ENCODE results near the gene TCEAL9.
A peak's percentile ranks its signal among the peaks of the same experiment; 100 is the strongest.

Gene TCEAL9

GRCh38 chrX:103376979-103377324, 20.6 kb downstream of the TCEAL9 start:
- H3K9ac ChIP-seq (ENCODE audit: low read depth, low read length, poor library complexity), result peak overlapping the region; percentile 84
- H3K79me1 ChIP-seq (ENCODE audit: low read depth, low read length), result no peaks in the 10 kb centered on the region
- H2AK5ac ChIP-seq (ENCODE audit: low read depth, low read length), result no peak overlapping the region
- no peak overlapping the region for H2BK120ac ChIP-seq (ENCODE audit: low read depth, low read length)
- H3K4me1 ChIP-seq (ENCODE audit: control insufficient read depth in 2 of 2, insufficient read depth in 1 of 2, low read depth in 1 of 2, low read length in 2 of 2), result peaks cover 0 to 2% of the 10 kb centered on the region in 2 donors
- no peak overlapping the region for H3K27ac ChIP-seq (replicated peaks; ENCODE audit: low read length)
- H3K14ac ChIP-seq (ENCODE audit: low read length), result no peak overlapping the region
- no peaks in the 10 kb centered on the region for H3K27me3 ChIP-seq (ENCODE audit: control insufficient read depth in 3 of 3, insufficient read depth in 3 of 3, low read depth in 1 of 3, low read length in 3 of 3)
- H3K4ac ChIP-seq (ENCODE audit: low read length), result no peak overlapping the region
- peak overlapping the region; percentile 47 for H2AFZ ChIP-seq (ENCODE audit: low read length)
- H2BK12ac ChIP-seq (ENCODE audit: low read length), result no peak overlapping the region
- H3K4me3 ChIP-seq (ENCODE audit: low read length in 2 of 2), result peak overlapping the region; percentile 64 to 84
- no peak overlapping the region for H3K23ac ChIP-seq (ENCODE audit: low read depth, low read length, poor library complexity)
- H2BK5ac ChIP-seq (ENCODE audit: low read length), result no peak overlapping the region
- DNase-seq (ENCODE audit: low spot score), result no peak
- no peak overlapping the region for H4K8ac ChIP-seq (ENCODE audit: low read depth, low read length)
- WGBS, 2 donors (ENCODE audit: extremely low coverage in 2 of 2, insufficient read length in 2 of 2, insufficient replicate concordance in 1 of 2), result no CpG with 5 or more reads among the region's 19 CpGs
- H3K4me2 ChIP-seq (ENCODE audit: insufficient read depth, low read length, poor library complexity, severe bottlenecking), result no peak overlapping the region
- no peak overlapping the region for H4K91ac ChIP-seq (ENCODE audit: low read depth, low read length, poor library complexity)
- no peak overlapping the region for H2BK15ac ChIP-seq (ENCODE audit: low read length)
- H3K36me3 ChIP-seq (replicated peaks in 1 of 2; ENCODE audit: control insufficient read depth in 2 of 2, insufficient read depth in 2 of 2, low read length in 2 of 2), result peaks cover 0 to 24% of the 10 kb centered on the region in 2 donors
- no peak overlapping the region for H3K18ac ChIP-seq (ENCODE audit: low read length)
- H3K9me3 ChIP-seq (replicated peaks in 1 of 2; ENCODE audit: control insufficient read depth in 2 of 2, insufficient read depth in 1 of 2, low read depth in 1 of 2, low read length in 2 of 2), result no peaks in the 10 kb centered on the region

- Histone ChIP-seq H3K4me3 (ENCODE audit: low read length in 2 of 2) (no peak overlapping the region), H3K9me3 (replicated peaks in 1 of 2; ENCODE audit: control insufficient read depth in 2 of 2, insufficient read depth in 1 of 2, low read depth in 1 of 2, low read length in 2 of 2) (no peaks in the 10 kb centered on the region), H2BK12ac (ENCODE audit: low read length) (no peak overlapping the region), H3K4ac (ENCODE audit: low read length) (no peak overlapping the region), H3K27me3 (ENCODE audit: control insufficient read depth in 3 of 3, insufficient read depth in 3 of 3, low read depth in 1 of 3, low read length in 3 of 3) (no peaks in the 10 kb centered on the region), H2BK5ac (ENCODE audit: low read length) (no peak overlapping the region), H4K8ac (ENCODE audit: low read depth, low read length) (no peak overlapping the region), H3K4me1 (ENCODE audit: control insufficient read depth in 2 of 2, insufficient read depth in 1 of 2, low read depth in 1 of 2, low read length in 2 of 2) (peaks cover 0 to 2% of the 10 kb centered on the region in 2 donors), H2BK120ac (ENCODE audit: low read depth, low read length) (no peak overlapping the region), H3K4me2 (ENCODE audit: insufficient read depth, low read length, poor library complexity, severe bottlenecking) (no peak overlapping the region), H3K36me3 (replicated peaks in 1 of 2; ENCODE audit: control insufficient read depth in 2 of 2, insufficient read depth in 2 of 2, low read length in 2 of 2) (peaks cover 0 to 24% of the 10 kb centered on the region in 2 donors), H2AK5ac (ENCODE audit: low read depth, low read length) (no peak overlapping the region), H4K91ac (ENCODE audit: low read depth, low read length, poor library complexity) (no peak overlapping the region), H3K79me1 (ENCODE audit: low read depth, low read length) (no peaks in the 10 kb centered on the region), H3K23ac (ENCODE audit: low read depth, low read length, poor library complexity) (no peak overlapping the region), H3K9ac (ENCODE audit: low read depth, low read length, poor library complexity) (no peak overlapping the region), H3K27ac (replicated peaks; ENCODE audit: low read length) (no peak overlapping the region), H2AFZ (ENCODE audit: low read length) (no peak overlapping the region), H2BK15ac (ENCODE audit: low read length) (no peak overlapping the region), H3K18ac (ENCODE audit: low read length) (no peak overlapping the region), H3K14ac (ENCODE audit: low read length) (no peak overlapping the region)
- DNase-seq (ENCODE audit: low spot score), result no peak
- no CpG with 5 or more reads among the region's 2 CpGs for WGBS, 2 donors (ENCODE audit: extremely low coverage in 2 of 2, insufficient read length in 2 of 2, insufficient replicate concordance in 1 of 2)
These were observed 22.7 kb downstream of the TCEAL9 start for GRCh38 chrX:103378990-103379389.

GRCh38 chrX:103382877-103383276, 26.6 kb downstream of the TCEAL9 start:
- H2BK5ac ChIP-seq (ENCODE audit: low read length), result no peak overlapping the region
- H3K14ac ChIP-seq (ENCODE audit: low read length), result no peak overlapping the region
- H3K4me1 ChIP-seq (ENCODE audit: control insufficient read depth in 2 of 2, insufficient read depth in 1 of 2, low read depth in 1 of 2, low read length in 2 of 2), result no peaks in the 10 kb centered on the region
- H2BK120ac ChIP-seq (ENCODE audit: low read depth, low read length), result no peak overlapping the region
- no peak overlapping the region for H3K18ac ChIP-seq (ENCODE audit: low read length)
- H3K23ac ChIP-seq (ENCODE audit: low read depth, low read length, poor library complexity), result no peak overlapping the region
- no peak overlapping the region for H2BK15ac ChIP-seq (ENCODE audit: low read length)
- no peak overlapping the region for H3K4me3 ChIP-seq (ENCODE audit: low read length in 2 of 2)
- no peak overlapping the region for H3K4ac ChIP-seq (ENCODE audit: low read length)
- H2AK5ac ChIP-seq (ENCODE audit: low read depth, low read length), result no peak overlapping the region
- H4K91ac ChIP-seq (ENCODE audit: low read depth, low read length, poor library complexity), result no peak overlapping the region
- H4K8ac ChIP-seq (ENCODE audit: low read depth, low read length), result no peak overlapping the region
- no peak overlapping the region for H2AFZ ChIP-seq (ENCODE audit: low read length)
- no CpG with 5 or more reads among the region's 1 CpG for WGBS, 2 donors (ENCODE audit: extremely low coverage in 2 of 2, insufficient read length in 2 of 2, insufficient replicate concordance in 1 of 2)
- no peak overlapping the region for H3K27ac ChIP-seq (replicated peaks; ENCODE audit: low read length)
- no peak for DNase-seq (ENCODE audit: low spot score)
- H3K9ac ChIP-seq (ENCODE audit: low read depth, low read length, poor library complexity), result no peak overlapping the region
- H3K79me1 ChIP-seq (ENCODE audit: low read depth, low read length), result no peaks in the 10 kb centered on the region
- H3K36me3 ChIP-seq (replicated peaks in 1 of 2; ENCODE audit: control insufficient read depth in 2 of 2, insufficient read depth in 2 of 2, low read length in 2 of 2), result peaks cover 0 to 17% of the 10 kb centered on the region in 2 donors
- H2BK12ac ChIP-seq (ENCODE audit: low read length), result no peak overlapping the region
- no peak overlapping the region for H3K4me2 ChIP-seq (ENCODE audit: insufficient read depth, low read length, poor library complexity, severe bottlenecking)
- H3K27me3 ChIP-seq (ENCODE audit: control insufficient read depth in 3 of 3, insufficient read depth in 3 of 3, low read depth in 1 of 3, low read length in 3 of 3), result no peaks in the 10 kb centered on the region
- no peaks in the 10 kb centered on the region for H3K9me3 ChIP-seq (replicated peaks in 1 of 2; ENCODE audit: control insufficient read depth in 2 of 2, insufficient read depth in 1 of 2, low read depth in 1 of 2, low read length in 2 of 2)

GRCh38 chrX:103384672-103385071, 28.4 kb downstream of the TCEAL9 start:
- Histone ChIP-seq H3K27ac (replicated peaks; ENCODE audit: low read length) (no peak overlapping the region), H3K36me3 (replicated peaks in 1 of 2; ENCODE audit: control insufficient read depth in 2 of 2, insufficient read depth in 2 of 2, low read length in 2 of 2) (peaks cover 0 to 3% of the 10 kb centered on the region in 2 donors), H3K4me1 (ENCODE audit: control insufficient read depth in 2 of 2, insufficient read depth in 1 of 2, low read depth in 1 of 2, low read length in 2 of 2) (no peaks in the 10 kb centered on the region), H2AFZ (ENCODE audit: low read length) (no peak overlapping the region), H3K14ac (ENCODE audit: low read length) (no peak overlapping the region), H2BK15ac (ENCODE audit: low read length) (no peak overlapping the region), H3K27me3 (ENCODE audit: control insufficient read depth in 3 of 3, insufficient read depth in 3 of 3, low read depth in 1 of 3, low read length in 3 of 3) (no peaks in the 10 kb centered on the region), H2BK120ac (ENCODE audit: low read depth, low read length) (no peak overlapping the region), H3K9me3 (replicated peaks in 1 of 2; ENCODE audit: control insufficient read depth in 2 of 2, insufficient read depth in 1 of 2, low read depth in 1 of 2, low read length in 2 of 2) (no peaks in the 10 kb centered on the region), H3K4me2 (ENCODE audit: insufficient read depth, low read length, poor library complexity, severe bottlenecking) (no peak overlapping the region), H3K4ac (ENCODE audit: low read length) (no peak overlapping the region), H2AK5ac (ENCODE audit: low read depth, low read length) (no peak overlapping the region), H4K91ac (ENCODE audit: low read depth, low read length, poor library complexity) (no peak overlapping the region), H3K18ac (ENCODE audit: low read length) (no peak overlapping the region), H3K79me1 (ENCODE audit: low read depth, low read length) (no peaks in the 10 kb centered on the region), H3K9ac (ENCODE audit: low read depth, low read length, poor library complexity) (no peak overlapping the region), H2BK5ac (ENCODE audit: low read length) (no peak overlapping the region), H4K8ac (ENCODE audit: low read depth, low read length) (no peak overlapping the region), H2BK12ac (ENCODE audit: low read length) (no peak overlapping the region), H3K23ac (ENCODE audit: low read depth, low read length, poor library complexity) (no peak overlapping the region), H3K4me3 (ENCODE audit: low read length in 2 of 2) (no peak overlapping the region)
- no peak for DNase-seq (ENCODE audit: low spot score)
- WGBS, 2 donors (ENCODE audit: extremely low coverage in 2 of 2, insufficient read length in 2 of 2, insufficient replicate concordance in 1 of 2), result no CpG with 5 or more reads among the region's 2 CpGs

Data from neuronal stem cell (in vitro differentiated cells).